GM19452 (cell line): ENCODE results near the gene ZNF625.
"Not testable (repeated sequence)": the region's sequence is repeated elsewhere in the genome, so short reads cannot be mapped to it uniquely, and the experiment has no call there.

ENCODE experiments used
- ATAC-seq: cut with Tn5 transposase; IDR thresholded peaks from one replicate; pipeline ENCODE4 v1.9.1; 2021; ENCODE audit not compliant: unreplicated experiment

The ZNF625 gene

GRCh38 chr19:12139269-12139668, 17.3 kb downstream of the ZNF625 start:
- ATAC-seq, result no peak

- no peak for ATAC-seq
These were observed 19.2 kb downstream of the ZNF625 start for GRCh38 chr19:12137221-12137940.

DNA sequence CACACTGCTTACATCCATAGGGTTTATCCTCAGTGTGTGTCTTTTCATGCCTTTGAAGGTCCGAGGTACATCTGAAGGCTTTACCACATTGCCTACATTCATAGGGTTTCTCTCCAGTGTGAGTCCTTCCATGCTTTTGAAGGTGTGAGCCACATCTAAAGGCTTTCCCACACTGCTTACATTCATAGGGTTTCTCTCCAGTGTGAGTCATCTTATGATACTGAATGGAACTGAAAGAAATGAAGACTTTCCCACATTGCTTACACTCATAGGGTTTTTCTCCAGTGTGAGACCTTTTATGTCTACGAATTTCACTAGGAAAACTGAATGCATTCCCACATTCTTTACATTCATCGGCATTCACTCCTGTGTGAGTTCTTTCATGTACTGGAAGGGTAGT, 23.5 kb downstream of the ZNF625 start:
- ATAC-seq, result no peak

- ATAC-seq, result no peak
These were observed 29.8 kb downstream of the ZNF625 start for GRCh38 chr19:12126707-12127106.

DNA sequence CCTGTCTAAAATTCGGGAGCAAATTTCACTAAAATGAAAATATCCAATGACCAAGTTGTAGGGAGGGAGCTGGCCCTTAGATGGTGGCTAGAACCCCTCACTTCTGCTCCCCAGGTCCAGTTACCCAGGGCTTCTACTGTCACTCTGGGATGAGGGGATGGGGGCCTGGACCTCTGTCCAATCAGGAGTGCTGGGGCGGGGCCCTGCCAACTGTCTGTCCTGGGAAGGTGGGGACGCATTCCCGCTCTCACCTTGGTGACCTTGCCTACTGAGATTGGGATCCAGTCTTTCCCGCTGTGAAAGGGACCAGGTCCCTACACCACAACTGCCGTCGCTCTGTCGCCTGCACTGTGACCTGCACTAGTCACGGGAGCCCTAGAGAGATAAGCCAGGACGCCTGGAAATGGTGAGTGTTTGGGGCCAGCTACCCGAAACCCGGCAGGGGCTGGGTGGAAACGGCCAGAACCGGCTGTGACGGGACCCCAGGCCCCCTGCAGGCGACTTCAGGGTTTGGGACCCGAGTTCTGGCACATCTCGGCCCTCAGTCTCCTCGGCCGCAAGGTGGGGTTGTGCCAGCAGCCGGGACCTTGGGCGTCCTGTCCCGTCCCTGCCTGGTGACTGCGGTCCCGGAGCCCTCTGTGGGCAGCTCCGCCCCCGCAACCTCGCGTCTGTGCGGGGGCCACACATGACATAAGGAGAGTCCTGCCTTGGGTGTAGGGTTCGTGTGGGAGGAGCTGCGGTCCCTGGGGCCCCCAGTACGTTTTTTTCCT, 39.1 kb downstream of the ZNF625 start:
- no peak for ATAC-seq

DNA sequence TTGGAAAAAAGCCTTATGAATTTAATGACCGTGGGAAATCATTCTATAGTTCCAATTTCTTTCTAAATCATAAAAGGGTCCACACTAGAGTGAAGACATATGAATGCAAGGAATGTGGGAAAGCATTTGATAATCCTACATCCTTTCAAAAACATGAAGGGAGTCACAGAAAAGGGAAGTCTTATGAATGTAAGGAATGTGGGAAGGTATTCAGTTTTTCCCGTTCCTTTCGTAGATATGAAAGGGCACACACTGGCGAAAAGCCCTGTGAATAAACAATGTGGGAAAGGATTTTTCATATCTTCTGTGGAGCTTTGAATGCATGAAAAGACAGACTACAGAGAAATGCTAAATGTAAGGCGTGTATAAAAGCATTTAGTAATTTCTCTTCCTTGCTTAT, 43.4 kb downstream of the ZNF625 start:
- no peak for ATAC-seq

- no peak for ATAC-seq
These were observed 43.8 kb downstream of the ZNF625 start for GRCh38 chr19:12112701-12113100.

DNA sequence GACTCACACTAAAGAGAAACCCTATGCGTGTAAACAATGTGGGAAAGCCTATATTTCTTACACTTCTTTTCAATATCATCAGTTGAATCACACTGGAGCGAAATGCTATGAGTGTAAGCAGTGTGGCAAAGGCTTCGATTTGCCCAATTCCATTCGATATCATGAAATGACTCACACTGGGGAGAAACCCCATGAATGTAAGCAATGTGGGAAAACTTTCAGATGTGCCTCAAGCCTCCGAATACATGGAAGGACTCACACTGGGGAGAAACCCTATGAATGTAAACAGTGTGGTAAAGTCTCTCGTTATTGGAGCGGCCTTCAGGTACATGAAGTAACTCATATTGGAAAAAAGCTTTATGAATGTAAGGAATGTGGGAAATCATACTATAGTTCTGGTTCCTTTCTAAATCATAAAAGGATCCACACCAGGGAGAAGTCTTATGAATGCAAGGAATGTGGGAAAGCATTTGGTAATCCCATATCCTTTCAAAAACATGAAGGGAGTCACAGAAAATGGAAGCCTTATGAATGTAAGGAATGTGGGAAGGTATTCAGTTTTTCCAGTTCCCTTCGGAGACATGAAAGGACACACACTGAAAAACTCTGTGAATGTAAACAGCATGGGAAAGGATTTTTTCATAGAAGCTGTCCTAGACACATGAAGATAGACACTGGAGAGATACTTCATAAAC, 44.4 kb downstream of the ZNF625 start:
- ATAC-seq, result no peak

DNA sequence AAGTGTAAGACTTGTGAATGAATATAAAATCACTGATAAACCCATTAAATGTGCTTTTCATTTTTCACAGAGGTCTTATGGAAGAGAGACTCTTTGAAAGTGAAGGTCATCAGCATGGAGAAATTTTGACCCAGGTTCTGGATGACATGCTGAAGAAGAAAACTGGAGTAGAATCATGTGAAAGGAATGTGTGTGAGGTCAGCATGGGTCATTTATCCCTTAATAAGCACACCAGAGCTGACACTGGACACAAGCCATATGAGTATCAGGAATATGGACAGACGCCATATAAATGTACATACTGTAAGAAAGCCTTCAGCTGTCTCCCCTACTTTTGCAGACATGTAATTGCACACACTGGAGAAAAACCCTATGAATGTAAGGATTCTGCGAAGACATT, 45.4 kb downstream of the ZNF625 start:
- ATAC-seq, result no peak

GRCh38 chr19:12103909-12104308, 52.6 kb downstream of the ZNF625 start:
- ATAC-seq, result not testable (repeated sequence)

GRCh38 chr19:12098040-12098439, 58.5 kb downstream of the ZNF625 start:
- no peak for ATAC-seq

- no peak for ATAC-seq
These were observed 61.3 kb downstream of the ZNF625 start for GRCh38 chr19:12095111-12095790.
